WERI-Rb-1 (cell line): Measurements from ENCODE around the gene MYZAP.

Source experiments
- DNase-seq: peaks from one replicate; pipeline ENCODE4 v3.0.0-alpha.2; 2020
- H3K27ac ChIP-seq: fragments of 250-450 bp; sonication (Bioruptor Pico); 2 replicates; pipeline ENCODE4 v1.5.1; 2020; ENCODE audit warnings: mild to moderate bottlenecking, moderate library complexity
- H3K27me3 ChIP-seq: fragments of 250-450 bp; sonication (Bioruptor Pico); 2 replicates; pipeline ENCODE4 v1.5.1; 2021; ENCODE audit warnings: mild to moderate bottlenecking, low read depth, moderate library complexity; ENCODE audit not compliant: insufficient read depth, severe bottlenecking
- H3K36me3 ChIP-seq: fragments of 250-450 bp; sonication (Bioruptor Pico); 2 replicates; pipeline ENCODE4 v1.5.1; 2020; ENCODE audit warnings: mild to moderate bottlenecking, moderate library complexity
- H3K4me3 ChIP-seq: 2 replicates; pipeline ENCODE4 v1.5.1; 2011; ENCODE audit warnings: low read depth, mild to moderate bottlenecking, control low read depth, low read length
- H3K9me3 ChIP-seq: fragments of 250-450 bp; sonication (Bioruptor Pico); 2 replicates; pipeline ENCODE4 v1.5.1; 2021; ENCODE audit warnings: mild to moderate bottlenecking, moderate library complexity; ENCODE audit not compliant: severe bottlenecking
- CTCF ChIP-seq: IDR thresholded peaks from 2 replicates; pipeline ENCODE4 v1.5.1; 2011; ENCODE audit warnings: low read depth, mild to moderate bottlenecking, control low read depth, inconsistent platforms, low read length

MYZAP gene

GRCh38 chr15:57649138-57649537 lies 57.4 kb downstream of the MYZAP start:
- Histone ChIP-seq H3K27me3 (no peaks in the 10 kb centered on the region), H3K36me3 (no peaks in the 10 kb centered on the region), H3K9me3 (no peaks in the 10 kb centered on the region), H3K4me3 (no peak overlapping the region), H3K27ac (no peak overlapping the region)
- DNase-seq: no peak
- no peak for TF ChIP-seq CTCF

DNA sequence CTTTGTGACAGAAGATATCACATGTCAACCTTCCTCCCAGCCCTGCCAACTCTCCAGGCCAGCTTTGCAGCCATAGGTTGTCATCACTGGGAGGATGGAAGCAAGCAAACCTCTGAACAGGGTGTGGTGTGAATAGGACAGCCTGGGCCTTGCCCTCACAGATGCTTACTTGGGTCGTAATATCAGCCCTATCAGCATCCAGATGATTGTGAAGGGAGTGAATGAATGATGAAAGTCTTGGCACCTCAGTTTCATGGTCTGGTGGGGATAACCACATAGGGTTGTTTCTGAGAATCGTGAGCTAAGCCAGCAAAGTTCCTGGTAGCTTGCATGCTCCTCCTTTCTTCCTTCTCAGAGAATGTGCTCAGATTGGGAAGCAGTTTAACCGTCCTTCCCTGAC lies 59.7 kb downstream of the MYZAP start:
- no peak for DNase-seq
- Histone ChIP-seq H3K4me3 (no peak overlapping the region), H3K36me3 (no peaks in the 10 kb centered on the region), H3K27ac (no peak overlapping the region), H3K27me3 (no peaks in the 10 kb centered on the region), H3K9me3 (no peaks in the 10 kb centered on the region)
- TF ChIP-seq CTCF: no peak

GRCh38 chr15:57652481-57652880 lies 60.8 kb downstream of the MYZAP start:
- no peaks in the 10 kb centered on the region for H3K27me3 ChIP-seq
- no peak for DNase-seq
- H3K36me3 ChIP-seq: no peaks in the 10 kb centered on the region
- H3K27ac ChIP-seq: no peak overlapping the region
- H3K4me3 ChIP-seq: no peak overlapping the region
- no peaks in the 10 kb centered on the region for H3K9me3 ChIP-seq
- no peak for TF ChIP-seq CTCF

- no peak for DNase-seq
- no peak for TF ChIP-seq CTCF
Observed at GRCh38 chr15:57654153-57654852, 62.6 kb downstream of the MYZAP start.

DNA sequence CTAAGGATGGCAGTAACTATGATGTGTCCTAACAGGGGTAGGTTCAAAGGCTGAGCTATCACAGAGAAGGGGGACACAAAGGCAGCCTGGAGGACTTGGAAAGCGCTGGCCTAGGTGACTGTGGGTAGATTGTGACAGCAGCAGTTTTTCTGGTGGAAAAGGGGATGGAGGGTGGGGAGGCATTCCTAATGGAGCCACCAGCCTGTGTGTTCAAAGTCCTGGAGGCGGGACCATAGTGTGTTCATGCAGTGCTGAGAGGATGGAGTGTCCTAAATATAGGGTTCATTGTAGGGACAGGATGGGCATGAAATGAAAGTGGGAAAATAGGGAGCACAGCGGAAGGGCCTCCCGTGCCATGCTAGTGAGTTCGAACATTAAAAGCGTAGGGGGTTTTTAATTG lies 63.3 kb downstream of the MYZAP start:
- TF ChIP-seq CTCF: no peak
- Histone ChIP-seq H3K36me3 (no peaks in the 10 kb centered on the region), H3K4me3 (no peak overlapping the region), H3K9me3 (no peaks in the 10 kb centered on the region), H3K27ac (no peak overlapping the region), H3K27me3 (no peaks in the 10 kb centered on the region)
- DNase-seq: no peak

More at GRCh38 chr15:57654153-57654852, 62.6 kb downstream of the MYZAP start:
- no peaks in the 10 kb centered on the region for H3K36me3 ChIP-seq
- no peak overlapping the region for H3K27ac ChIP-seq
- H3K4me3 ChIP-seq: no peak overlapping the region
- no peaks in the 10 kb centered on the region for H3K27me3 ChIP-seq
- no peaks in the 10 kb centered on the region for H3K9me3 ChIP-seq

- Histone ChIP-seq H3K36me3 (no peaks in the 10 kb centered on the region), H3K27me3 (no peaks in the 10 kb centered on the region), H3K9me3 (no peaks in the 10 kb centered on the region), H3K27ac (no peak overlapping the region), H3K4me3 (no peak overlapping the region)
- TF ChIP-seq CTCF: no peak
- DNase-seq: no peak
Observed at GRCh38 chr15:57655809-57656208, 64.1 kb downstream of the MYZAP start.
